Measurements from ENCODE around the gene NOX3. TPM values are rescaled to one million over a fixed set of nuclear protein-coding genes. Genes with fewer than 3 reads are reported as not detected.

Gene NOX3
- total RNA-seq, 6 experiments from 2014 or later, result not detected

DNA sequence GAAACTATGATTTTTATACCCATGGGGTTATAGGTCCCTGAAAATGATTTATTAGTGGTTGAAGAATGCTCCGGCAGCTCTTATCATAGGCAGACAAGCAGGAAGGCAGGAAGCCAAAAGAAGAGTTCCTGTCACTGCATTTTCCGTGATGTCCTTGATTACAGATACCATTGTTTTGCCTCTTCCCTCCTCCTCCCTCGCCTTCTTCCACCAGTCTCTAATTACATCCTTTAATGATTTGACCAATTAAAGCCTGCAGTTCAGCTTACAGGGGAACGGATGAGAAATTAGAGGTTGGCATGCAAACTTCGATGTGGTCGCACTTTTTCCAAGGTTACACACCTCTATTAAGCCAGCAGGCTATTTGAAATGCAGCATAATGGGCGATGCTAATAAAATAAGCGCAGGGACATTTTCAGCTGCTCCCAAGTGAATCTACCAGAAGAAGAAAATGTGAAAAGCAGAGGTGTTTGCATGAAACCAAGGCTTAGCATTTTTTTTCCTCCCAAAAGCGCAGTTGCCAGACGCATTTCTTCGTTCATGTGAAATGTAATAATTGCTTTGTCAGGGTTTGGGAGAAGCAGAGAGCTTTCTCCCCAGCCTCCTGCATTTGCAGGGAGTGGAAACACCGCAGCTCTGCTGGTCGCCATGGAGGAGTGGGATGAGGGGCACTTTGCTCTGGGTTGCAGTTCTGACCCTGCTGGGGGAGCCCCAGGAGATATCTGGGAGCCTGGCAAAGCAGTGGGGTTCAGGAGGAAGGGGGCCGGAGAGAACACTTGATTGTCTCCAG, 6.0 kb downstream of the NOX3 start:
- 44% methylated on average over 11 of the region's 14 CpGs for WGBS (ENCODE audit: insufficient coverage, low coverage, low lambda C conversion rate, missing lambda C conversion rate)
- intact Hi-C loops (cut with DNase I), result no loop called here
- Histone ChIP-seq H3K9me3 (no peaks in the 10 kb centered on the region), H3K27ac (no peak overlapping the region), H3K27me3 (no peaks in the 10 kb centered on the region), H3K36me3 (no peaks in the 10 kb centered on the region), H3K4me1 (no peaks in the 10 kb centered on the region), H3K4me3 (no peak overlapping the region)
- ATAC-seq (peak; percentile 45 to 65 (median 47)), DNase-seq (no peak)
- TF ChIP-seq POLR2A (IDR thresholded peaks at IDR 0.05), result no peak
- TF ChIP-seq, protein P1, sequence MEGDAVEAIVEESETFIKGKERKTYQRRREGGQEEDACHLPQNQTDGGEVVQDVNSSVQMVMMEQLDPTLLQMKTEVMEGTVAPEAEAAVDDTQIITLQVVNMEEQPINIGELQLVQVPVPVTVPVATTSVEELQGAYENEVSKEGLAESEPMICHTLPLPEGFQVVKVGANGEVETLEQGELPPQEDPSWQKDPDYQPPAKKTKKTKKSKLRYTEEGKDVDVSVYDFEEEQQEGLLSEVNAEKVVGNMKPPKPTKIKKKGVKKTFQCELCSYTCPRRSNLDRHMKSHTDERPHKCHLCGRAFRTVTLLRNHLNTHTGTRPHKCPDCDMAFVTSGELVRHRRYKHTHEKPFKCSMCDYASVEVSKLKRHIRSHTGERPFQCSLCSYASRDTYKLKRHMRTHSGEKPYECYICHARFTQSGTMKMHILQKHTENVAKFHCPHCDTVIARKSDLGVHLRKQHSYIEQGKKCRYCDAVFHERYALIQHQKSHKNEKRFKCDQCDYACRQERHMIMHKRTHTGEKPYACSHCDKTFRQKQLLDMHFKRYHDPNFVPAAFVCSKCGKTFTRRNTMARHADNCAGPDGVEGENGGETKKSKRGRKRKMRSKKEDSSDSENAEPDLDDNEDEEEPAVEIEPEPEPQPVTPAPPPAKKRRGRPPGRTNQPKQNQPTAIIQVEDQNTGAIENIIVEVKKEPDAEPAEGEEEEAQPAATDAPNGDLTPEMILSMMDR (IDR thresholded peaks at IDR 0.05), result no peak

DNA sequence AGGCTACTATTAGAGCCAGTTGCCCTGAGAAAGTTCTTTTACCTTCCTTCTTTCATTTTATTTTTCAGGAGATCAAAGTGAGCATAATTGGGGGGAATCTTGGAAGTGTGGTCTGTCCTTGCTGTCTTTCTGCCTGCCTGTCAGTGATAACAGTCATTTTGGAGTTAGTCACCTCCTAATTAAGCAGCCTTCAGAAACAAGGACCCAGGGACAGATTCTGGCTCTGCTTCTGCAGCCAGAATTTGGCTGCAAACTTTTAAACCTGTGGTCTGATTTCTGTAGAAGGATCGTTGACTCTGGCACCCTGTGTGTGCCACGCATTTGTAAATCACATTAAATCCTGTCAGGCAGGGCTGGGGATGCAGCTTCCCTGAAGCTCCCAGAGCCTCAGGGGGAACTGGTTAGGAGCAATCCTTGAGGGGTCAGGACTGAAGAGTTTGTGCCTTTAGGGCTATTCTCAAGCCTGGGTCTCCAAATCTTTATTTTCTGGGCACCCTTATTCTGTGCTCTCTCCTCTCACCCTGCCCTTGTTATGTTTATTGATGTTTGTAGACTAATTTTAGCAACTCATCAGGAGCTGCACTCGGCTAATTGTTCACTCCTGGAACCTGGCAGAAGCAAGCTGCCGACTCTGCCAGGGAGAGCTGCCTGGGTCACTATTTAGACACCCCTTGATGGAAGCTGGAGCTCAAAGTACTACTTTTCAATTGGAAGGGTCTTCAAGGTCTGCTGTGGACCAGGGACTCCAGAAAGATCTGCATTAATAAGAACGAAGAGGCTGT, 6.8 kb downstream of the NOX3 start:
- ATAC-seq, result no peak
- no peak for DNase-seq
- TF ChIP-seq POLR2A (IDR thresholded peaks at IDR 0.05), result no peak
- TF ChIP-seq, protein P1 (IDR thresholded peaks at IDR 0.05), result no peak
- Histone ChIP-seq H3K27ac (no peak overlapping the region), H3K4me1 (no peaks in the 10 kb centered on the region), H3K36me3 (no peaks in the 10 kb centered on the region), H3K9me3 (no peaks in the 10 kb centered on the region), H3K4me3 (no peak overlapping the region), H3K27me3 (no peaks in the 10 kb centered on the region)
- 13% methylated on average over 3 of the region's 5 CpGs for WGBS (ENCODE audit: insufficient coverage, low coverage, low lambda C conversion rate, missing lambda C conversion rate)
- intact Hi-C loops (cut with DNase I), result no loop called here

DNA sequence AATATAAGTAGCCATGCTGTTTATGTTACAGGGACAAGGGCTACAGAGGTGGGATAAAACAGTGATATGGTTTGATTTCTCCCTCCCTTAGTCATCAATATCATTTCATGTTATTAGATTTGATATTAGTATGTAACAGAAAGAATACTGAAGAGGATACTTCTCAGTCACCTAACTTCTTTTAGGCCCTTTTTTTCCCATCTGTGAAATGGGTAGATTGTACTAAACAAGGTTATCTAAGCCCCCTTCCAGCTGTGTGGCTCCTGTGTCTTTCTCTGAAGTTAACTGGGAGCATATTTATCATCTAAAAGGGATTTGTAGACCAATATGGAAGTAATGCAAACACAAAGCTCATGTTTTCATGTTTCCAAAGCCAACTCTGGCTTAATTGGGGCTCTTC, 7.7 kb downstream of the NOX3 start:
- ATAC-seq, result no peak
- peaks cover 0 to 4% of the 10 kb centered on the region in 2 donors for H3K27me3 ChIP-seq
- H3K9me3 ChIP-seq, result no peaks in the 10 kb centered on the region
- intact Hi-C loops (cut with DNase I), result no loop called here
- DNase-seq, result no peak
- no peaks in the 10 kb centered on the region for H3K4me1 ChIP-seq
- no peak for TF ChIP-seq POLR2A (IDR thresholded peaks at IDR 0.05)
- TF ChIP-seq, protein P1 (IDR thresholded peaks at IDR 0.05), result no peak
- no peak overlapping the region for H3K27ac ChIP-seq
- H3K36me3 ChIP-seq, result no peaks in the 10 kb centered on the region
- no peak overlapping the region for H3K4me3 ChIP-seq

DNA sequence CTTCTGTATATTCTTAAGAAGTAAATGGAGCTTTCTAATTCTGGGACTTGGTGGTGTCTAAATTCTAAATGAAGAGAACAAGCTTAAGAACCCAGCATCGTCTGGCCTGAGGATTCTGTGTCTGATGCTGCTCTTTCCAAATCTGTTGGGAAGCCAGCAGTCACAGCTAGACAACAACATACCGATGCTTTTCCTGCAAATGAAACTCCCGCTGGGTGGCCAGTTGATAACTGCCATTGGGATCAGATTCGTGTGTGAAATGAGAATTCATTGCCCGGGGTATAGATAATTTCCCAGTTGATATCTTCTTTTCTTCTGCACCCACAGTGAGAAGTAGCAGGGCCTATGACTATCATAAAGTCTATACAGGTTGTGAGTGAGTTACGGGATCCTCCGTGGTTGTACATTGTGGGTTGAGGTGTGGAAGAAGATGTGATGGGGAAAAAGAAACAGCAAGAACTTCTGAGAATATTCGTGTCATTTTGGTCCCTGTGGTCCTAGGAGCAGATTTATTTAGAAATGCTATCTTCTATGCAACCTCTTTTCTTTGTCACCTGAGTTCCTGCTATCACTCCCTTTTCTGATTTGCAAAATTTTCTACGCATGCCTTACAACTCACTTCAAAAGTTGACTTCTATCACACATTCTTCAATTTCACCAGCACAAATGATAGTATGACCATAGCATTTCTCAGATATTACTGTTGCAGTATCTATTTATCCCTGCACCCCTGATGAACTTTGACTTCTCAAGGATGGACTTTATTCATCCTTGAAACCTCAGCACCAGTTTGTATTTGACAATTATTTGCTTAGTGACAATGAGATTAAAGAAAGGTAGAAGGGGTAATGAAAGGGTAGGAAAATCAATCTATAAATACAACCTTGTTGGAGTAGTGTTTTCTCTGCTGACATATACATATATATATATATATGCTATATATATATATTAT, 10.4 kb downstream of the NOX3 start:
- Histone ChIP-seq H3K4me3 (no peak overlapping the region), H3K27me3 (peaks cover 0 to 4% of the 10 kb centered on the region in 2 donors), H3K36me3 (no peaks in the 10 kb centered on the region), H3K4me1 (no peaks in the 10 kb centered on the region), H3K27ac (no peak overlapping the region), H3K9me3 (no peaks in the 10 kb centered on the region)
- WGBS (ENCODE audit: insufficient coverage, low coverage, low lambda C conversion rate, missing lambda C conversion rate), result 72% methylated on average over 8 of the region's 9 CpGs
- ATAC-seq (no peak), DNase-seq (no peak)
- intact Hi-C loops (cut with DNase I), result no loop called here
- no peak for TF ChIP-seq POLR2A (IDR thresholded peaks at IDR 0.05)
- TF ChIP-seq, protein P1 (IDR thresholded peaks at IDR 0.05), result no peak
